OCI-LY3 (cell line): ENCODE measurements around the gene GRHPR.

Experiments
- EZH2phosphoT487 ChIP-seq: fragments of 200-600 bp; shearing (Covaris generic); IDR thresholded peaks from 2 replicates; pipeline ENCODE4 v1.6.1; 2018; ENCODE audit warnings: antibody characterized with exemption, mixed run types, low read depth
- TF ChIP-seq, protein P1 (sequence below): fragments of 200-600, 300-600 bp; sonication (generic); IDR thresholded peaks from 2 replicates; pipeline ENCODE4 v1.5.1; 2014; ENCODE audit warnings: antibody characterized with exemption, low read length, low read depth

GRCh38 chr9:37451628-37452027 is 29.1 kb downstream of the GRHPR start:
- TF ChIP-seq, protein P1, sequence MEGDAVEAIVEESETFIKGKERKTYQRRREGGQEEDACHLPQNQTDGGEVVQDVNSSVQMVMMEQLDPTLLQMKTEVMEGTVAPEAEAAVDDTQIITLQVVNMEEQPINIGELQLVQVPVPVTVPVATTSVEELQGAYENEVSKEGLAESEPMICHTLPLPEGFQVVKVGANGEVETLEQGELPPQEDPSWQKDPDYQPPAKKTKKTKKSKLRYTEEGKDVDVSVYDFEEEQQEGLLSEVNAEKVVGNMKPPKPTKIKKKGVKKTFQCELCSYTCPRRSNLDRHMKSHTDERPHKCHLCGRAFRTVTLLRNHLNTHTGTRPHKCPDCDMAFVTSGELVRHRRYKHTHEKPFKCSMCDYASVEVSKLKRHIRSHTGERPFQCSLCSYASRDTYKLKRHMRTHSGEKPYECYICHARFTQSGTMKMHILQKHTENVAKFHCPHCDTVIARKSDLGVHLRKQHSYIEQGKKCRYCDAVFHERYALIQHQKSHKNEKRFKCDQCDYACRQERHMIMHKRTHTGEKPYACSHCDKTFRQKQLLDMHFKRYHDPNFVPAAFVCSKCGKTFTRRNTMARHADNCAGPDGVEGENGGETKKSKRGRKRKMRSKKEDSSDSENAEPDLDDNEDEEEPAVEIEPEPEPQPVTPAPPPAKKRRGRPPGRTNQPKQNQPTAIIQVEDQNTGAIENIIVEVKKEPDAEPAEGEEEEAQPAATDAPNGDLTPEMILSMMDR, result no peak
- TF ChIP-seq EZH2phosphoT487, result no peak
